ENCODE measurements around the gene ADARB1.

DNA sequence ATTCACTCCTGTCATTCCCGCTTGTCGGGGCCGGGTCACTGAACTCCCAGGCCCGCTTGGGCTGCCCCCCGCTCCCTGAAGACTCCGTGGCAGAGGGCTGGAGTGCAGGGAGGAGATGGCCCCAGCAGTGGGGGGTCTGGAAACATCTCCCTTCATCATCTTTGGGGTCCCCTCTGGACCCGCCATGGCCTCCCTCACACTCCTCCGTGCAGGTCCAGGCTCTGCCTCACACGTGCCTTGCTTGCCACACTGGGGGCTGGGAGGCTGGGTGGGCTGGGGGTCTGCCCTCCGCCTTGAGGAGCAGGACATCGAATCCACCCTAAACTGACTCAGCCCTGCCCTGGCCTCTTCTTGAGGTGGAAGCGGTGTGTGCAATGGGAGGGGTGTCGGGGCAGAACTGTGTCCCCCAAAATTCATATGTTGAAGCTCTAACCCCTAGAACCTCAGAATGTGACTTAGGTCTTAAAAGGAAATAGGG lies 178.1 kb downstream of the ADARB1 start:
- no peak for TF ChIP-seq CTCF (conservative IDR thresholded peaks at IDR 0.05; ENCODE audit: low read depth, low read length)
- TF ChIP-seq EZH2 (IDR thresholded peaks at IDR 0.05; ENCODE audit: borderline replicate concordance, low read depth, low read length, poor library complexity, severe bottlenecking), result no peak
